ENCODE results near the gene MEX3B.

DNA sequence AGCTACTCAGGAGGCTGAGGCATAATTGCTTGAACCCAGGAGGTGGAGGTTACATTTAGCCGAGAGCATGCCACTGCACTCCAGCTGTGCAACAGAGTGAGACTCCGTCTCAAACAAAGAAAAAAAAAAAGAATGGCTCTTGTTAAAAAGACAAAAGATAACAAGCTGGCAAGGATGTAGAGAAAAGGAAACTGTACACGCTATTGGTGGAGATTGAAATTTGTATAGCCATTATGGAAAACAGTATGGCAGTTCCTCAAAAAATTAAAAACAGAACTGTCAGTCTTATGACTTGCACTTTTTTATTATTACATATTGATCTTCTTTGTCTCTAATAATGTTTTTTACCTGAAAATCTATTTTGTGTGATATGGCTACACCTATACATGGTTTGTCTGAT, 41.9 kb downstream of the MEX3B start:
- TF ChIP-seq, protein P1, sequence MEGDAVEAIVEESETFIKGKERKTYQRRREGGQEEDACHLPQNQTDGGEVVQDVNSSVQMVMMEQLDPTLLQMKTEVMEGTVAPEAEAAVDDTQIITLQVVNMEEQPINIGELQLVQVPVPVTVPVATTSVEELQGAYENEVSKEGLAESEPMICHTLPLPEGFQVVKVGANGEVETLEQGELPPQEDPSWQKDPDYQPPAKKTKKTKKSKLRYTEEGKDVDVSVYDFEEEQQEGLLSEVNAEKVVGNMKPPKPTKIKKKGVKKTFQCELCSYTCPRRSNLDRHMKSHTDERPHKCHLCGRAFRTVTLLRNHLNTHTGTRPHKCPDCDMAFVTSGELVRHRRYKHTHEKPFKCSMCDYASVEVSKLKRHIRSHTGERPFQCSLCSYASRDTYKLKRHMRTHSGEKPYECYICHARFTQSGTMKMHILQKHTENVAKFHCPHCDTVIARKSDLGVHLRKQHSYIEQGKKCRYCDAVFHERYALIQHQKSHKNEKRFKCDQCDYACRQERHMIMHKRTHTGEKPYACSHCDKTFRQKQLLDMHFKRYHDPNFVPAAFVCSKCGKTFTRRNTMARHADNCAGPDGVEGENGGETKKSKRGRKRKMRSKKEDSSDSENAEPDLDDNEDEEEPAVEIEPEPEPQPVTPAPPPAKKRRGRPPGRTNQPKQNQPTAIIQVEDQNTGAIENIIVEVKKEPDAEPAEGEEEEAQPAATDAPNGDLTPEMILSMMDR (conservative IDR thresholded peaks at IDR 0.05; ENCODE audit: low read length): no peak
- no peak for TF ChIP-seq EZH2phosphoT487 (IDR thresholded peaks at IDR 0.05; ENCODE audit: borderline replicate concordance, low read depth, low read length)
